Loucy (cell line): ENCODE data around the gene LRRC15.

Experiments used
- EZH2phosphoT487 ChIP-seq: fragments of 200-600 bp; IDR thresholded peaks from 2 replicates; pipeline ENCODE4 v1.6.1; 2018; ENCODE audit warnings: antibody characterized with exemption, mild to moderate bottlenecking, moderate library complexity, borderline replicate concordance
- TF ChIP-seq, protein P1 (sequence below): fragments of 200-600 bp; sonication (generic); conservative IDR thresholded peaks from 2 replicates; pipeline ENCODE4 v1.5.1; 2014; ENCODE audit warnings: mild to moderate bottlenecking, antibody characterized with exemption, low read length

GRCh38 chr3:194316918-194317317 is 52.6 kb downstream of the LRRC15 start:
- TF ChIP-seq, protein P1, sequence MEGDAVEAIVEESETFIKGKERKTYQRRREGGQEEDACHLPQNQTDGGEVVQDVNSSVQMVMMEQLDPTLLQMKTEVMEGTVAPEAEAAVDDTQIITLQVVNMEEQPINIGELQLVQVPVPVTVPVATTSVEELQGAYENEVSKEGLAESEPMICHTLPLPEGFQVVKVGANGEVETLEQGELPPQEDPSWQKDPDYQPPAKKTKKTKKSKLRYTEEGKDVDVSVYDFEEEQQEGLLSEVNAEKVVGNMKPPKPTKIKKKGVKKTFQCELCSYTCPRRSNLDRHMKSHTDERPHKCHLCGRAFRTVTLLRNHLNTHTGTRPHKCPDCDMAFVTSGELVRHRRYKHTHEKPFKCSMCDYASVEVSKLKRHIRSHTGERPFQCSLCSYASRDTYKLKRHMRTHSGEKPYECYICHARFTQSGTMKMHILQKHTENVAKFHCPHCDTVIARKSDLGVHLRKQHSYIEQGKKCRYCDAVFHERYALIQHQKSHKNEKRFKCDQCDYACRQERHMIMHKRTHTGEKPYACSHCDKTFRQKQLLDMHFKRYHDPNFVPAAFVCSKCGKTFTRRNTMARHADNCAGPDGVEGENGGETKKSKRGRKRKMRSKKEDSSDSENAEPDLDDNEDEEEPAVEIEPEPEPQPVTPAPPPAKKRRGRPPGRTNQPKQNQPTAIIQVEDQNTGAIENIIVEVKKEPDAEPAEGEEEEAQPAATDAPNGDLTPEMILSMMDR: no peak
- TF ChIP-seq EZH2phosphoT487: no peak
